ENCODE results near the gene PAPOLA.

- TF ChIP-seq POLR2A (IDR thresholded peaks at IDR 0.05): no peak
- TF ChIP-seq, protein P1, sequence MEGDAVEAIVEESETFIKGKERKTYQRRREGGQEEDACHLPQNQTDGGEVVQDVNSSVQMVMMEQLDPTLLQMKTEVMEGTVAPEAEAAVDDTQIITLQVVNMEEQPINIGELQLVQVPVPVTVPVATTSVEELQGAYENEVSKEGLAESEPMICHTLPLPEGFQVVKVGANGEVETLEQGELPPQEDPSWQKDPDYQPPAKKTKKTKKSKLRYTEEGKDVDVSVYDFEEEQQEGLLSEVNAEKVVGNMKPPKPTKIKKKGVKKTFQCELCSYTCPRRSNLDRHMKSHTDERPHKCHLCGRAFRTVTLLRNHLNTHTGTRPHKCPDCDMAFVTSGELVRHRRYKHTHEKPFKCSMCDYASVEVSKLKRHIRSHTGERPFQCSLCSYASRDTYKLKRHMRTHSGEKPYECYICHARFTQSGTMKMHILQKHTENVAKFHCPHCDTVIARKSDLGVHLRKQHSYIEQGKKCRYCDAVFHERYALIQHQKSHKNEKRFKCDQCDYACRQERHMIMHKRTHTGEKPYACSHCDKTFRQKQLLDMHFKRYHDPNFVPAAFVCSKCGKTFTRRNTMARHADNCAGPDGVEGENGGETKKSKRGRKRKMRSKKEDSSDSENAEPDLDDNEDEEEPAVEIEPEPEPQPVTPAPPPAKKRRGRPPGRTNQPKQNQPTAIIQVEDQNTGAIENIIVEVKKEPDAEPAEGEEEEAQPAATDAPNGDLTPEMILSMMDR (IDR thresholded peaks at IDR 0.05): peak in 4 of 6 experiments; percentile 34 to 56 (median 50)
These were observed 82.2 kb downstream of the PAPOLA start for GRCh38 chr14:96584199-96584906.

Data from Peyer's patch (tissue), 4 donors.